HEK293T (cell line): ENCODE results near the gene TMEFF2.

Experiments
- CTCF ChIA-PET: fragments of 350-600 bp; formaldehyde crosslinking; extraction: SDS; loops from one replicate; lab custom pipeline; 2021; ENCODE audit warnings: antibody characterized with exemption, inconsistent platforms; lab: Yijun Ruan, JAX
- POLR2A ChIA-PET: fragments of 350-600 bp; formaldehyde crosslinking; extraction: SDS; loops from one replicate; lab custom pipeline; 2020; ENCODE audit warnings: antibody characterized with exemption, inconsistent platforms; lab: Yijun Ruan, JAX
- DNase-seq: peaks from one replicate; pipeline ENCODE4 v3.0.0; 2012; ENCODE audit warnings: mixed read lengths; ENCODE audit errors: extremely low spot score
- ARNT ChIP-seq: fragments of 450-650 bp; IDR thresholded peaks from 2 replicates; pipeline ENCODE4 v1.6.1; 2017; ENCODE audit warnings: mild to moderate bottlenecking
- BHLHE40 ChIP-seq: fragments of 450-650 bp; IDR thresholded peaks from 2 replicates; pipeline ENCODE4 v1.6.1; 2016; ENCODE audit warnings: mild to moderate bottlenecking, moderate library complexity, borderline replicate concordance
- CTBP1 ChIP-seq: fragments of 450-650 bp; IDR thresholded peaks from 2 replicates; pipeline ENCODE4 v1.6.1; 2016; ENCODE audit warnings: borderline replicate concordance
- ELF4 ChIP-seq: fragments of 450-650 bp; IDR thresholded peaks from 2 replicates; pipeline ENCODE4 v1.6.1; 2017; ENCODE audit warnings: antibody characterized with exemption
- FOXA1 ChIP-seq: fragments of 450-650 bp; IDR thresholded peaks from 2 replicates; pipeline ENCODE4 v1.6.1; 2016; ENCODE audit warnings: mild to moderate bottlenecking
- FOXK2 ChIP-seq: fragments of 450-650 bp; IDR thresholded peaks from 2 replicates; pipeline ENCODE4 v1.6.1; 2016; ENCODE audit warnings: mild to moderate bottlenecking
- FOXM1 ChIP-seq: fragments of 450-650 bp; IDR thresholded peaks from 2 replicates; pipeline ENCODE4 v1.6.1; 2017; ENCODE audit warnings: mild to moderate bottlenecking, borderline replicate concordance
- HDGF ChIP-seq: fragments of 450-650 bp; IDR thresholded peaks from 2 replicates; pipeline ENCODE4 v1.6.1; 2017; ENCODE audit warnings: antibody characterized with exemption, borderline replicate concordance
- L3MBTL2 ChIP-seq: fragments of 450-650 bp; conservative IDR thresholded peaks from 2 replicates; pipeline ENCODE4 v1.6.1; 2016; ENCODE audit warnings: mild to moderate bottlenecking
- LEF1 ChIP-seq: fragments of 450-650 bp; IDR thresholded peaks from 2 replicates; pipeline ENCODE4 v1.6.1; 2017; ENCODE audit warnings: mild to moderate bottlenecking, borderline replicate concordance
- NFRKB ChIP-seq: fragments of 450-650 bp; IDR thresholded peaks from 2 replicates; pipeline ENCODE4 v1.6.1; 2016; ENCODE audit warnings: mild to moderate bottlenecking, moderate library complexity
- SP1 ChIP-seq: fragments of 450-650 bp; IDR thresholded peaks from 2 replicates; pipeline ENCODE4 v1.6.1; 2017
- SUZ12 ChIP-seq: fragments of 450-650 bp; IDR thresholded peaks from 2 replicates; pipeline ENCODE4 v1.6.1; 2016; ENCODE audit warnings: mild to moderate bottlenecking
- TARDBP ChIP-seq: fragments of 450-650 bp; IDR thresholded peaks from 2 replicates; pipeline ENCODE4 v1.6.1; 2016
- ZNF384 ChIP-seq: fragments of 450-650 bp; IDR thresholded peaks from 2 replicates; pipeline ENCODE4 v1.6.1; 2016
- TF ChIP-seq, protein P1 (sequence below): fragments of 450-650 bp; IDR thresholded peaks from 2 replicates; pipeline ENCODE4 v1.6.1; 2016

The TMEFF2 gene

DNA sequence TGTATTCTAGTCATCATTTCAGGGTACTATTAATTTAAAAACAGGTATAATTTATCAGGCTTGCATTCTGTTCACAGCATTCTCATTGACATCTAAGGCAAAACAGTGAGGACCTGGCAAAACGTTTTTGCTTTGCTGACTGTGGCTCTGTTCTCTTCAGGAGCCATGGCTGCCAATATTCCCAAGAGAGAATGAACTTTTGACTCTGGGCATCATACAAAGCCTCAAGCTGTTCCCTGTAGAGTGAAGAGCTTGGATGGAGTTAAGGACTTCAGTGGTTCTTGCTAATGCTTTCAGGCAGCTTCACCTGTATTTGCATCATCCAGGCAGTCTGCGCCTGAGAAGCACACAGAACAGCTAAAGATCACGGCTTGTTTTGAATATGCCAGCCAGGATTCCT lies 282.0 kb downstream of the TMEFF2 start:
- TF ChIP-seq LEF1 (no peak), BHLHE40 (no peak), FOXM1 (no peak), ZNF384 (no peak), L3MBTL2 (no peak), HDGF (no peak), TARDBP (no peak), SUZ12 (no peak), SP1 (no peak), FOXA1 (no peak), NFRKB (no peak), FOXK2 (no peak), ARNT (no peak), ELF4 (no peak), CTBP1 (no peak)
- TF ChIP-seq, protein P1, sequence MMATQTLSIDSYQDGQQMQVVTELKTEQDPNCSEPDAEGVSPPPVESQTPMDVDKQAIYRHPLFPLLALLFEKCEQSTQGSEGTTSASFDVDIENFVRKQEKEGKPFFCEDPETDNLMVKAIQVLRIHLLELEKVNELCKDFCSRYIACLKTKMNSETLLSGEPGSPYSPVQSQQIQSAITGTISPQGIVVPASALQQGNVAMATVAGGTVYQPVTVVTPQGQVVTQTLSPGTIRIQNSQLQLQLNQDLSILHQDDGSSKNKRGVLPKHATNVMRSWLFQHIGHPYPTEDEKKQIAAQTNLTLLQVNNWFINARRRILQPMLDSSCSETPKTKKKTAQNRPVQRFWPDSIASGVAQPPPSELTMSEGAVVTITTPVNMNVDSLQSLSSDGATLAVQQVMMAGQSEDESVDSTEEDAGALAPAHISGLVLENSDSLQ, result no peak
- POLR2A ChIA-PET, result no interaction called here

DNA sequence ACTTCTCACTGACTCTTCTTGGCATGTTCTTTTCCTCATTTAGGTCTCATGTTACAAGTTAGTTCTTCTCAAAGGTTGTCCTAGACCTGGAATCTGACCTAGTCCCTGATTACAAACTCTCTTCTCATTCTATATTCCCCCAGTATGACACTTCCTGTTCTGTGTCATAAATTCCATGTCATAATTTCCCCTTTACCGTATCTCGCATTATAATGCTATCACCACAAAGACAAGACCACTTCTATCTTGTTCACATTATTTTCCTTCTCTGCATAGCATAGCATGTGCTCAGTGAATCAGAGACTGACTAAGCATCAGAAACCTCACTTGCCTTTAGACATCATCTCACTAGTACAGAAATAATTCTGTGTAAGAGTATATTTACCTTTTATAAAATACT lies 284.2 kb downstream of the TMEFF2 start:
- ChIA-PET CTCF (no interaction called here), POLR2A (no interaction called here)
- TF ChIP-seq FOXK2 (no peak), ELF4 (no peak), FOXM1 (no peak), BHLHE40 (no peak), SP1 (no peak), LEF1 (no peak), CTBP1 (no peak)
- DNase-seq, result no peak

More for the DNA sequence above, 282.0 kb downstream of the TMEFF2 start:
- CTCF ChIA-PET, result no interaction called here
- DNase-seq, result no peak

DNA sequence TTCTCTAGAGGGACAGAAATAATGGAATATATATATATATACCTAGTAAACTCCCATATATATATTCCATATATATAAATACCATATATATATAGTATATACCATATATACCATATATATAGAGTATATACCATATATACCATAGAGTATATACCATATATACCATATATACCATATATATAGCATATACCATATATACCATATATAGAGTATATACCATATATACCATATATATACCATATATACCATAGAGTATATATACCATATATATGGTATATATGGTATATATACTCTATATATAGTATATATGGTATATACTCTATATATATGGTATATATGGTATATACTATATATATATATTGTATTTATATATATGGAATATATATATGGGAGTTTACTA lies 285.9 kb downstream of the TMEFF2 start:
- POLR2A ChIA-PET, result no interaction called here
- CTCF ChIA-PET, result no interaction called here
- TF ChIP-seq FOXA1, result no peak
- TF ChIP-seq SUZ12, result no peak
- no peak for DNase-seq

DNA sequence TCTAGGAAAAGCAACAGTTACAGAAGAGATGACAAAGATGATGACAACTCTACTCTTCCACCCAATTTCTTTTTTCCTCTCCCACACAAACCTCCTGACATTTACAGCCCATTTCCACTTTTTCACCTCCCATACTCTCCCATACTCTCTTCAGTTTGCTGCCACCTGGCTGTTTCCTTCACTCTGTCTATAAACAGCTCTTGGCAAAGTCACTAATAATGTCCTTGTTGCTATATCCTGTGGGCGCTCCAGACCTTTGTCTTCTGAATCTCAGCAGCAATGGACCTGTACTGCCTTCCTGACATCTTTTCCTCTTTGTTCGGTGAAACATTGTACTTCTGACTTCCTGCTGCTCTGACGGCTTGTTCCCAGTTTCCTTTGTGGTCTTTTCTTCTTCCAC lies 287.2 kb downstream of the TMEFF2 start:
- POLR2A ChIA-PET, result no interaction called here
- DNase-seq, result no peak
- CTCF ChIA-PET, result no interaction called here
- no peak for TF ChIP-seq FOXM1
- TF ChIP-seq FOXK2, result no peak
- TF ChIP-seq NFRKB, result no peak
- no peak for TF ChIP-seq TARDBP
- no peak for TF ChIP-seq ZNF384
- TF ChIP-seq HDGF, result no peak
- TF ChIP-seq BHLHE40, result no peak
- TF ChIP-seq SUZ12, result no peak
- TF ChIP-seq CTBP1, result no peak
- no peak for TF ChIP-seq FOXA1

DNA sequence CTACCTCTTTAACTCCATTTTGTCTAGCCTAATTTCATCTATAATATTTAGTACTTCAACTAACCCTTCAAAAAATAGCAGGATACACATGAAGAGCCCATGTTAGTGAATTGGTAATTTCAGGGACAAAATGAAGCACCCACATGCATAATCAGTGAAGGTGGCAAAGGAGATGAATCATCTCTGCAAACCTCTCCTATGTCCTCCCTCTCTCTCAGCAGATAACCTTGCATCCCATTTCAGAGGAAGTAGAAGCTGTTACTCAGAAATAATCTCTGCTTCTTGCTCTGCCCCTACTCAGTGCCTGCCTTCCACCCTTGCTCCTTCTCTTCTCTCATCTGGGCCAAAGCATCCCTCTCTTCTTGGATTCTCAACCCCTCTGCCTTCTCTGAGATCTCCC lies 287.6 kb downstream of the TMEFF2 start:
- ChIA-PET CTCF (no interaction called here), POLR2A (no interaction called here)
- TF ChIP-seq SP1 (no peak), SUZ12 (no peak)
- no peak for DNase-seq

DNA sequence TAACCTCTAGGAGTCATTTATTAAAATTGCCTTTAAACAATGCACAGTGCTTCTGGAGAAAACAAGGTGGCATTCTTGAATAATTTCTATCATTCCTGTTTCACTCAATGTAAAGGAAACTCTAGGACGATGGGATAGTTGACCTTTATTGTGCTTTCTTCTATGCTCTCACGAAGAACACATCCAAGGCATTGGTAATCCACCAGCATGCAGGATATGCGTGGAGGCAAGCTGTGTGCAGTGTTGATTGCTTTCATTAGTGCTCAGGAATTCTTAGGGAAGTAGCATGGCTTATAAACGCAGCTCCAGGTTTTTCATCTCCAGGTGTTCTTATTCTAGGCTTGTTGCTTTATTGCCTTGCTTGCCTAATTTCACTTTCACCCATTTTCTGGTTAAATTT lies 289.4 kb downstream of the TMEFF2 start:
- ChIA-PET CTCF (no interaction called here), POLR2A (no interaction called here)
- DNase-seq, result no peak
- TF ChIP-seq CTBP1, result no peak

DNA sequence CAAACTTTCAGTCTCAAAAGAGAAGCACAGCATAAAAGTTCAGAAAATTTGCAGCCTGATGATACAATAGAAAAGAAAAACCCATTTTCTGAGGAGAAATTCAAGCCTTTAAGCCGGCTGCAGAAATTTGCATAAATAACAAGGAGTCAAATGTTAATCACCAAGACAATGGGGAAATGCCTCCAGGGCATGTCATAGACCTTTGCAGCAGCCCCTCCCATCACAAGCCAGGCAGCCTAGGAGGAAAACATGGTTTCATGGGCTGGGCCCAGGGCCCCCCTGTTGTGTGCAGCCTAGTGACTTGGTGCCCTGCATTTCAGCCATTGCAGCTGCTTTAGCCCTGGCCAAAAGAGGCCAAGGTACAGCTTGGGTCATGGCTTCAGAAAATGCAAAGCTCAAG lies 293.7 kb downstream of the TMEFF2 start:
- TF ChIP-seq, protein P1, result no peak
- no peak for TF ChIP-seq ZNF384
- TF ChIP-seq TARDBP, result no peak
- no peak for TF ChIP-seq LEF1
- no peak for TF ChIP-seq ARNT
- no peak for TF ChIP-seq FOXM1
- no peak for TF ChIP-seq FOXK2
- no peak for TF ChIP-seq HDGF
- TF ChIP-seq SP1, result no peak
- DNase-seq, result no peak
- POLR2A ChIA-PET, result no interaction called here
- CTCF ChIA-PET, result no interaction called here

DNA sequence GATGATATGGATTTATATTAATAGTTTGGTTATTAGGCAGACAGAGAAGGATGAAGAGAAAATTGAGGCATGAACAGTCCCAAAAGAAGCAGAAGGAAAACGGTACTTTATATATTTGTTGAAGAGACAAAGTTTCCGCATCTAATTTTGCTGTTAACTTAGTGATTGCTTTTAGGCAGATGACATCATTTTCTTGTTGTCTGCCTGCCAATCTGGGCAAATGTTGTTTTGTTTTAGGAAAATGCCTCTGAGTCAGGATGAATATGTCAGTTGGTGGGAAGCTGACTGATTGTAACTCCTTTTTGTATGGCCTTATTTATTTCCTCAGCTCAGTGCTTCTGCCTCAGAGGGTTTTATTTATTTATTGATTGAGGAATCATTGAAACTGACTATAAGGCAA lies 295.3 kb downstream of the TMEFF2 start:
- TF ChIP-seq LEF1, result no peak
- no peak for TF ChIP-seq NFRKB
- TF ChIP-seq CTBP1, result no peak
- TF ChIP-seq TARDBP, result no peak
- TF ChIP-seq FOXM1, result no peak
- no peak for TF ChIP-seq SUZ12
- TF ChIP-seq FOXA1, result no peak
- ChIA-PET POLR2A (no interaction called here), CTCF (no interaction called here)
- DNase-seq, result no peak
